ENCODE measurements around the gene KIF17.

Gene KIF17

GRCh38 chr1:20660847-20661206 lies 57.0 kb downstream of the KIF17 start:
- no peak for DNase-seq (ENCODE audit: low spot score)

- DNase-seq (ENCODE audit: low spot score): no peak
These were observed 57.4 kb downstream of the KIF17 start for GRCh38 chr1:20660363-20660762.

GRCh38 chr1:20658166-20658915 lies 59.5 kb downstream of the KIF17 start:
- no peak for DNase-seq (ENCODE audit: low spot score)

- DNase-seq (ENCODE audit: low spot score): no peak
These were observed 60.8 kb downstream of the KIF17 start for GRCh38 chr1:20657024-20657423.

GRCh38 chr1:20654104-20654690 lies 63.6 kb downstream of the KIF17 start:
- no peak for DNase-seq (ENCODE audit: low spot score)

- no peak for DNase-seq (ENCODE audit: low spot score)
These were observed 65.5 kb downstream of the KIF17 start for GRCh38 chr1:20652300-20652699.

- DNase-seq (ENCODE audit: low spot score): no peak
These were observed 68.9 kb downstream of the KIF17 start for GRCh38 chr1:20648946-20649345.

- DNase-seq (ENCODE audit: low spot score): no peak
These were observed 69.4 kb downstream of the KIF17 start for GRCh38 chr1:20648438-20648837.

GRCh38 chr1:20645414-20645813 lies 72.4 kb downstream of the KIF17 start:
- DNase-seq (ENCODE audit: low spot score): no peak

GRCh38 chr1:20644416-20644815 lies 73.4 kb downstream of the KIF17 start:
- no peak for DNase-seq (ENCODE audit: low spot score)

GRCh38 chr1:20643080-20643479 lies 74.7 kb downstream of the KIF17 start:
- DNase-seq (ENCODE audit: low spot score): no peak

- no peak for DNase-seq (ENCODE audit: low spot score)
These were observed 75.8 kb downstream of the KIF17 start for GRCh38 chr1:20641975-20642374.

GRCh38 chr1:20640183-20640597 lies 77.6 kb downstream of the KIF17 start:
- peak; percentile 67 for DNase-seq (ENCODE audit: low spot score)

- no peak for DNase-seq (ENCODE audit: low spot score)
These were observed 80.9 kb downstream of the KIF17 start for GRCh38 chr1:20636785-20637347.

GRCh38 chr1:20634594-20635084 lies 83.2 kb downstream of the KIF17 start:
- peak; percentile 59 for DNase-seq (ENCODE audit: low spot score)

- DNase-seq (ENCODE audit: low spot score): no peak
These were observed 83.7 kb downstream of the KIF17 start for GRCh38 chr1:20634065-20634593.

GRCh38 chr1:20633190-20634064 lies 84.4 kb downstream of the KIF17 start, which contains the start of gene PINK1:
TSS of gene PINK1 (plus strand) at chr1:20633458. CDS start at chr1:20633549, 91 bp downstream.
- peak; percentile 81 for DNase-seq (ENCODE audit: low spot score)

- DNase-seq (ENCODE audit: low spot score): no peak
These were observed 85.4 kb downstream of the KIF17 start for GRCh38 chr1:20632386-20632785.

GRCh38 chr1:20630729-20631128 lies 87.1 kb downstream of the KIF17 start:
- DNase-seq (ENCODE audit: low spot score): no peak

GRCh38 chr1:20626524-20626923 lies 91.3 kb downstream of the KIF17 start:
- no peak for DNase-seq (ENCODE audit: low spot score)

GRCh38 chr1:20626098-20626427 lies 91.7 kb downstream of the KIF17 start:
- DNase-seq (ENCODE audit: low spot score): no peak

Measured in HuH-7 (cell line).